PC-3 (cell line): ENCODE data around the gene N4BP2L1. TPM values are rescaled to one million over a fixed set of nuclear protein-coding genes. Genes with fewer than 3 reads are reported as not detected.

Experiments
- ATAC-seq: fragments of 200-7000 bp; cut with Tn5 transposase; 2 replicates; pipeline ENCODE4 v1.9.1; 2020; ENCODE audit warnings: mild to moderate bottlenecking, moderate library complexity
- BruUV-seq: library from RNA; stranded (reverse); fragments of 400-500 nt; replicated peaks from 2 replicates; lab custom pipeline; 2021; lab: Mats Ljungman, UMichigan
- CTCF ChIA-PET: fragments of 300-600 bp; sonication (Branson Sonifier 250); formaldehyde crosslinking; loops from one replicate; lab custom pipeline; 2022; ENCODE audit warnings: antibody characterized with exemption; lab: Charles Lee
- POLR2A ChIA-PET: fragments of 300-600 bp; sonication (Branson Sonifier 250); formaldehyde crosslinking; loops from one replicate; lab custom pipeline; 2022; ENCODE audit warnings: antibody characterized with exemption; ENCODE audit not compliant: unreplicated experiment; lab: Charles Lee
- DNase-seq: peaks from one replicate; pipeline ENCODE4 v3.0.0-alpha.2; 2015
- H2AFZ ChIP-seq: fragments of 300-600 bp; sonication (generic); 2 replicates; pipeline ENCODE4 v1.6.0; 2016; ENCODE audit warnings: antibody characterized with exemption, low read length
- H3F3A ChIP-seq: fragments of 300-600 bp; sonication (generic); one replicate; pipeline ENCODE4 v1.6.0; 2017; ENCODE audit warnings: antibody characterized with exemption, low read length, control low read depth, mild to moderate bottlenecking; ENCODE audit not compliant: unreplicated experiment
- H3K27ac ChIP-seq: fragments of 300-600 bp; sonication (generic); 2 replicates; pipeline ENCODE4 v1.5.1; 2016; ENCODE audit warnings: mild to moderate bottlenecking, low read length
- H3K27me3 ChIP-seq: fragments of 300-600 bp; sonication (generic); 2 replicates; pipeline ENCODE4 v1.6.1; 2016; ENCODE audit warnings: low read length, mixed read lengths
- H3K36me3 ChIP-seq: fragments of 300-600 bp; sonication (generic); 2 replicates; pipeline ENCODE4 v1.6.1; 2016; ENCODE audit warnings: low read depth, mixed run types, low read length, mixed read lengths
- H3K4me1 ChIP-seq: fragments of 300-600 bp; sonication (generic); 2 replicates; pipeline ENCODE4 v1.5.1; 2016; ENCODE audit warnings: low read length; ENCODE audit not compliant: insufficient read depth
- H3K4me2 ChIP-seq: fragments of 300-600 bp; sonication (generic); 2 replicates; pipeline ENCODE4 v1.6.0; 2016; ENCODE audit warnings: low read length
- H3K4me3 ChIP-seq: fragments of 300-600 bp; sonication (generic); 2 replicates; pipeline ENCODE4 v1.5.1; 2016; ENCODE audit warnings: mild to moderate bottlenecking, low read length, mixed read lengths
- H3K79me2 ChIP-seq: fragments of 300-600 bp; sonication (generic); 2 replicates; pipeline ENCODE4 v1.6.1; 2017; ENCODE audit warnings: low read length, mixed read lengths
- H3K9ac ChIP-seq: fragments of 300-600 bp; sonication (generic); 2 replicates; pipeline ENCODE4 v1.6.0; 2016; ENCODE audit warnings: mild to moderate bottlenecking, low read length
- H3K9me2 ChIP-seq: fragments of 300-600 bp; sonication (generic); replicated peaks from 2 replicates; pipeline ENCODE4 v1.6.1; 2016; ENCODE audit warnings: mixed run types, low read length, mixed read lengths
- H3K9me3 ChIP-seq: fragments of 300-600 bp; sonication (generic); 2 replicates; pipeline ENCODE4 v1.6.1; 2016; ENCODE audit warnings: low read length, mixed read lengths
- H4K20me1 ChIP-seq: fragments of 300-600 bp; sonication (generic); 2 replicates; pipeline ENCODE4 v1.6.1; 2016; ENCODE audit warnings: low read length, mixed read lengths
- CTCF ChIP-seq: fragments of 300-600 bp; sonication (generic); conservative IDR thresholded peaks from 2 replicates; pipeline ENCODE4 v1.5.1; 2017; ENCODE audit warnings: antibody characterized with exemption, low read depth, mild to moderate bottlenecking, low read length
- EZH2 ChIP-seq: fragments of 300-600 bp; sonication (generic); IDR thresholded peaks from one replicate; pipeline ENCODE4 v1.6.1; 2017; ENCODE audit warnings: antibody characterized with exemption, mild to moderate bottlenecking, low read length; ENCODE audit not compliant: unreplicated experiment
- EZH2phosphoT487 ChIP-seq: fragments of 300-600 bp; sonication (generic); IDR thresholded peaks from 2 replicates; pipeline ENCODE4 v1.6.1; 2018; ENCODE audit warnings: mild to moderate bottlenecking, antibody characterized with exemption, low read length, borderline replicate concordance
- intact Hi-C: fragments of 100-400 bp; cut with micrococcal nuclease; formaldehyde crosslinking; loops from 2 replicates; pipeline ENCODE4 v1.9.0; 2023
- total RNA-seq: library from RNA; depleted of rRNA; stranded (reverse); fragments of >200 nt; gene quantifications from 2 replicates; pipeline ENCODE4 v1.2.3, GENCODE V29; 2014

N4BP2L1 gene
- total RNA-seq, 1 experiment from 2014 or later, result 0.15 TPM

GRCh38 chr13:32456591-32456990 lies 28.7 kb upstream of the N4BP2L1 start:
- H3F3A ChIP-seq, result no peaks in the 10 kb centered on the region
- H3K9ac ChIP-seq, result no peak overlapping the region
- TF ChIP-seq EZH2phosphoT487 (no peak), CTCF (no peak), EZH2 (no peak)
- no peaks in the 10 kb centered on the region for H3K79me2 ChIP-seq
- no peak for DNase-seq
- intact Hi-C loops, result no loop called here
- BruUV-seq, result no TSS peak
- H4K20me1 ChIP-seq, result no peaks in the 10 kb centered on the region
- POLR2A ChIA-PET, result no interaction called here
- H3K4me2 ChIP-seq, result no peak overlapping the region
- no peak for ATAC-seq
- H3K9me2 ChIP-seq, result no peaks in the 10 kb centered on the region
- H3K27me3 ChIP-seq, result no peaks in the 10 kb centered on the region
- peaks cover 3% of the 10 kb centered on the region; the same call in 1 of the 2 replicates for H3K36me3 ChIP-seq
- no peaks in the 10 kb centered on the region for H3K4me1 ChIP-seq
- 0 out of 2 replicates have a peak, but pooled peaks cover 7% of the 10 kb centered on the region for H3K9me3 ChIP-seq
- no peak overlapping the region for H3K27ac ChIP-seq
- H2AFZ ChIP-seq, result no peak overlapping the region
- H3K4me3 ChIP-seq, result no peak overlapping the region
- CTCF ChIA-PET, result no interaction called here

GRCh38 chr13:32455594-32455903 lies 27.6 kb upstream of the N4BP2L1 start:
- Histone ChIP-seq H3F3A (no peaks in the 10 kb centered on the region), H3K4me2 (no peak overlapping the region), H3K4me3 (no peak overlapping the region), H3K9me3 (0 out of 2 replicates have a peak, but pooled peaks cover 7% of the 10 kb centered on the region), H3K79me2 (no peaks in the 10 kb centered on the region), H3K9me2 (no peaks in the 10 kb centered on the region), H4K20me1 (no peaks in the 10 kb centered on the region), H3K4me1 (no peaks in the 10 kb centered on the region), H3K9ac (no peak overlapping the region), H2AFZ (no peak overlapping the region), H3K27me3 (no peaks in the 10 kb centered on the region), H3K36me3 (peaks cover 3% of the 10 kb centered on the region; the same call in 1 of the 2 replicates), H3K27ac (no peak overlapping the region)
- intact Hi-C loops, result no loop called here
- DNase-seq, result no peak
- CTCF ChIA-PET, result no interaction called here
- no peak for ATAC-seq
- TF ChIP-seq EZH2 (no peak), EZH2phosphoT487 (no peak), CTCF (no peak)
- POLR2A ChIA-PET, result no interaction called here
- BruUV-seq, result no TSS peak

- no peaks in the 10 kb centered on the region for H3K27me3 ChIP-seq
- no peak overlapping the region for H2AFZ ChIP-seq
- peaks cover 3% of the 10 kb centered on the region; the same call in 1 of the 2 replicates for H3K36me3 ChIP-seq
- TF ChIP-seq EZH2phosphoT487 (no peak), EZH2 (no peak), CTCF (no peak)
- BruUV-seq, result no TSS peak
- H3K9me3 ChIP-seq, result 0 out of 2 replicates have a peak, but pooled peaks cover 7% of the 10 kb centered on the region
- H3K79me2 ChIP-seq, result no peaks in the 10 kb centered on the region
- H3K27ac ChIP-seq, result no peak overlapping the region
- H3F3A ChIP-seq, result no peaks in the 10 kb centered on the region
- intact Hi-C loops, result no loop called here
- H4K20me1 ChIP-seq, result no peaks in the 10 kb centered on the region
- CTCF ChIA-PET, result no interaction called here
- H3K4me2 ChIP-seq, result no peak overlapping the region
- H3K4me1 ChIP-seq, result no peaks in the 10 kb centered on the region
- H3K4me3 ChIP-seq, result no peak overlapping the region
- H3K9ac ChIP-seq, result no peak overlapping the region
- no peak for ATAC-seq
- DNase-seq, result no peak
- no peaks in the 10 kb centered on the region for H3K9me2 ChIP-seq
- POLR2A ChIA-PET, result no interaction called here
Observed at GRCh38 chr13:32454886-32455593, 27.1 kb upstream of the N4BP2L1 start.
